H9 (cell line): ENCODE measurements around the gene SPECC1. TPM values are rescaled to one million over a fixed set of nuclear protein-coding genes. Genes with fewer than 3 reads are reported as not detected.
A peak's percentile ranks its signal among the peaks of the same experiment; 100 is the strongest.

Experiments
- DNase-seq: peaks from one replicate; pipeline ENCODE4 v3.0.0-alpha.2; 2017
- H2AFZ ChIP-seq: one replicate; pipeline ENCODE4 v1.6.1; 2013; ENCODE audit warnings: mild to moderate bottlenecking, low read length, control low read depth, moderate library complexity
- H2AK5ac ChIP-seq: 2 replicates; pipeline ENCODE4 v1.6.1; 2013; ENCODE audit warnings: low read length, control low read depth, mixed read lengths; ENCODE audit not compliant: insufficient read length
- H2BK120ac ChIP-seq: one replicate; pipeline ENCODE4 v1.6.1; 2013; ENCODE audit warnings: low read depth, mild to moderate bottlenecking, low read length, control low read depth, inconsistent platforms; ENCODE audit not compliant: poor library complexity, severe bottlenecking
- H2BK12ac ChIP-seq: 2 replicates; pipeline ENCODE4 v1.6.1; 2013; ENCODE audit warnings: low read length, control low read depth, mixed read lengths, low read depth; ENCODE audit not compliant: insufficient read length
- H2BK15ac ChIP-seq: 2 replicates; pipeline ENCODE4 v1.6.1; 2013; ENCODE audit warnings: low read depth, low read length, control low read depth
- H2BK20ac ChIP-seq: one replicate; pipeline ENCODE4 v1.6.1; 2013; ENCODE audit warnings: low read depth, mild to moderate bottlenecking, low read length, control low read depth, inconsistent platforms; ENCODE audit not compliant: poor library complexity, severe bottlenecking
- H2BK5ac ChIP-seq: 2 replicates; pipeline ENCODE4 v1.6.1; 2013; ENCODE audit warnings: low read length, control low read depth, mixed read lengths; ENCODE audit not compliant: insufficient read length
- H3K14ac ChIP-seq: 2 replicates; pipeline ENCODE4 v1.6.1; 2013; ENCODE audit warnings: low read length, control low read depth; ENCODE audit not compliant: insufficient read depth
- H3K18ac ChIP-seq: 2 replicates; pipeline ENCODE4 v1.6.1; 2013; ENCODE audit warnings: low read depth, mild to moderate bottlenecking, mixed read lengths, low read length, control low read depth; ENCODE audit not compliant: insufficient read length
- H3K23ac ChIP-seq: 2 replicates; pipeline ENCODE4 v1.6.1; 2013; ENCODE audit warnings: low read length, control low read depth, mixed read lengths, low read depth; ENCODE audit not compliant: insufficient read length
- H3K23me2 ChIP-seq: 2 replicates; pipeline ENCODE4 v1.6.1; 2013; ENCODE audit warnings: low read depth, mild to moderate bottlenecking, mixed read lengths, low read length, control low read depth; ENCODE audit not compliant: insufficient read length, poor library complexity, severe bottlenecking
- H3K27ac ChIP-seq: 2 replicates; pipeline ENCODE4 v1.5.1; 2013; ENCODE audit warnings: low read length, control low read depth, mixed read lengths, low read depth; ENCODE audit not compliant: insufficient read length
- H3K27me3 ChIP-seq: 2 replicates; pipeline ENCODE4 v1.6.1; 2013; ENCODE audit warnings: low read length, control low read depth, inconsistent platforms; ENCODE audit not compliant: insufficient read depth
- H3K4ac ChIP-seq: 2 replicates; pipeline ENCODE4 v1.6.1; 2013; ENCODE audit warnings: low read depth, mild to moderate bottlenecking, control low read depth, inconsistent platforms, low read length, moderate library complexity
- H3K4me1 ChIP-seq: 2 replicates; pipeline ENCODE4 v1.6.1; 2013; ENCODE audit warnings: low read length, control low read depth, inconsistent platforms; ENCODE audit not compliant: insufficient read depth
- H3K4me2 ChIP-seq: 2 replicates; pipeline ENCODE4 v1.6.1; 2013; ENCODE audit warnings: low read length, control low read depth, mixed read lengths; ENCODE audit not compliant: insufficient read length, insufficient read depth
- H3K56ac ChIP-seq: 2 replicates; pipeline ENCODE4 v1.6.1; 2013; ENCODE audit warnings: low read depth, mild to moderate bottlenecking, mixed read lengths, low read length, control low read depth; ENCODE audit not compliant: insufficient read length
- H3K79me1 ChIP-seq: 2 replicates; pipeline ENCODE4 v1.6.1; 2013; ENCODE audit warnings: low read depth, mild to moderate bottlenecking, moderate library complexity, low read length, control low read depth, inconsistent platforms; ENCODE audit not compliant: insufficient read depth, poor library complexity, severe bottlenecking
- H3K79me2 ChIP-seq: 2 replicates; pipeline ENCODE4 v1.6.1; 2013; ENCODE audit warnings: low read length, control low read depth, inconsistent platforms; ENCODE audit not compliant: insufficient read depth
- H3K9ac ChIP-seq: 2 replicates; pipeline ENCODE4 v1.6.1; 2013; ENCODE audit warnings: low read length, control low read depth, mixed read lengths; ENCODE audit not compliant: insufficient read length; ENCODE audit errors: extremely low read depth
- H3K9me3 ChIP-seq: one replicate; pipeline ENCODE4 v1.6.1; 2013; ENCODE audit warnings: low read depth, low read length, inconsistent platforms; ENCODE audit not compliant: control insufficient read depth
- H3T11ph ChIP-seq: one replicate; pipeline ENCODE4 v1.6.1; 2013; ENCODE audit warnings: mild to moderate bottlenecking, low read length, control low read depth, inconsistent platforms
- H4K20me1 ChIP-seq: one replicate; pipeline ENCODE4 v1.6.1; 2013; ENCODE audit not compliant: control insufficient read depth, insufficient read length, insufficient read depth
- H4K5ac ChIP-seq: 2 replicates; pipeline ENCODE4 v1.6.1; 2013; ENCODE audit warnings: low read depth, mild to moderate bottlenecking, mixed read lengths, low read length, control low read depth; ENCODE audit not compliant: insufficient read length
- H4K8ac ChIP-seq: replicated peaks from 2 replicates; pipeline ENCODE4 v1.6.1; 2013; ENCODE audit warnings: low read length, control low read depth, mixed read lengths, low read depth; ENCODE audit not compliant: insufficient read length
- H4K91ac ChIP-seq: 2 replicates; pipeline ENCODE4 v1.6.1; 2013; ENCODE audit warnings: low read depth, mild to moderate bottlenecking, moderate library complexity, mixed read lengths, low read length, control low read depth; ENCODE audit not compliant: insufficient read length
- H3K27ac Mint-ChIP-seq, 3 experiments: 2 replicates in 2 of 3; 3 replicates in 1 of 3; pipeline ENCODE4 v1.8.0; 2020 to 2021; ENCODE audit warnings: mixed read lengths in 3 of 3, mild to moderate bottlenecking in 1 of 3, moderate library complexity in 1 of 3
- H3K27me3 Mint-ChIP-seq: 2 replicates; pipeline ENCODE4 v1.8.0; 2021; ENCODE audit warnings: low read depth, mild to moderate bottlenecking, moderate library complexity, mixed read lengths
- H3K36me3 Mint-ChIP-seq, 3 experiments: 2 replicates in 2 of 3; 3 replicates in 1 of 3; pipeline ENCODE4 v1.8.0; 2020 to 2021; ENCODE audit warnings: low read depth in 3 of 3, mixed read lengths in 3 of 3; ENCODE audit not compliant: insufficient read depth in 1 of 3
- H3K4me1 Mint-ChIP-seq, 2 experiments: 2 replicates each; pipeline ENCODE4 v1.8.0; 2020; ENCODE audit warnings: mixed read lengths in 2 of 2
- H3K4me3 Mint-ChIP-seq, 2 experiments: 2 replicates in 1 of 2; 3 replicates in 1 of 2; pipeline ENCODE4 v1.8.0; 2020 to 2021; ENCODE audit warnings: mild to moderate bottlenecking in 2 of 2, mixed read lengths in 2 of 2, moderate library complexity in 1 of 2
- H3K9me3 Mint-ChIP-seq, 2 experiments: 2 replicates in 1 of 2; 3 replicates in 1 of 2; pipeline ENCODE4 v1.8.0; 2020; ENCODE audit warnings: mild to moderate bottlenecking in 2 of 2, mixed read lengths in 2 of 2, moderate library complexity in 1 of 2
- CTCF ChIP-seq: fragments of 200-600 bp; sonication (generic); conservative IDR thresholded peaks from 3 replicates; pipeline ENCODE4 v1.8.0; 2021; ENCODE audit warnings: antibody characterized with exemption, mild to moderate bottlenecking
- total RNA-seq: library from RNA; stranded (reverse); gene quantifications from 2 replicates; pipeline ENCODE4 v1.2.1, GENCODE V29; 2021

SPECC1 gene
- total RNA-seq, 1 experiment from 2014 or later = 65.7 TPM

GRCh38 chr17:20213449-20213848, 204.3 kb downstream of the SPECC1 start:
- Histone ChIP-seq H4K91ac (no peak overlapping the region), H3K79me1 (peaks cover 4% of the 10 kb centered on the region), H3K23ac (no peak overlapping the region), H3K18ac (no peak overlapping the region), H2BK120ac (no peak overlapping the region), H2AFZ (no peak overlapping the region), H3K9ac (no peak overlapping the region), H3K9me3 (peaks cover 7% of the 10 kb centered on the region), H3K4ac (no peak overlapping the region), H3K56ac (no peak overlapping the region), H4K5ac (no peak overlapping the region), H3K79me2 (no peaks in the 10 kb centered on the region; the same call in 1 of the 2 replicates), H2BK12ac (no peak overlapping the region), H3K27me3 (no peaks in the 10 kb centered on the region), H3T11ph (no peak overlapping the region), H3K4me1 (no peaks in the 10 kb centered on the region; the same call in 1 of the 2 replicates), H2BK15ac (no peak overlapping the region), H2AK5ac (no peak overlapping the region), H3K4me2 (no peak overlapping the region), H2BK5ac (no peak overlapping the region), H2BK20ac (no peak overlapping the region), H3K23me2 (no peaks in the 10 kb centered on the region), H4K20me1 (peaks cover 2% of the 10 kb centered on the region), H3K27ac (no peak overlapping the region), H3K14ac (no peak overlapping the region), H4K8ac (no peak overlapping the region)
- no peak for TF ChIP-seq CTCF
- Mint-ChIP-seq H3K4me3 (no peak overlapping the region), H3K4me1 (peaks cover 40 to 49% of the 10 kb centered on the region in 2 experiments), H3K36me3 (peaks cover 12 to 23% (median 12%) of the 10 kb centered on the region in 3 experiments), H3K27me3 (no peaks in the 10 kb centered on the region; the same call in 1 of the 2 replicates), H3K9me3 (peaks cover 0 to 9% of the 10 kb centered on the region in 2 experiments; a peak in 2 of 5 replicates), H3K27ac (peak overlapping the region; percentile 20 to 55 (median 42); a peak in 5 of 7 replicates)
- no peak for DNase-seq
